Measurements from ENCODE around the gene S100A9. TPM values are rescaled to one million over a fixed set of nuclear protein-coding genes. Genes with fewer than 3 reads are reported as not detected.

S100A9 gene
- total and polyA plus RNA-seq, 7 donors: 73.4 to 943 (median 308) TPM

- TF ChIP-seq POLR2AphosphoS5 (IDR thresholded peaks at IDR 0.05): no peak
- no peak for TF ChIP-seq EP300 (IDR thresholded peaks at IDR 0.05)
- no peak for TF ChIP-seq CTCF (IDR thresholded peaks at IDR 0.05)
- no peak for TF ChIP-seq POLR2A (IDR thresholded peaks at IDR 0.05)
- H3K27ac ChIP-seq: no peak within 1 kb of the TSS
- no peaks in the 10 kb centered on the region for H3K9me3 ChIP-seq
- peaks cover 0 to 32% (median 0%) of the 10 kb centered on the region in 3 donors for H3K27me3 ChIP-seq
- WGBS, 2 donors: 52 to 75% methylated on average over 10 of the region's 10 CpGs
- H3K4me1 ChIP-seq: no peaks in the 10 kb centered on the region
- no peak for DNase-seq
- intact Hi-C loops (cut with DNase I): no loop called here
- no peak within 1 kb of the TSS for H3K4me3 ChIP-seq
- H3K36me3 ChIP-seq: no peaks in the 10 kb centered on the region
Measured at GRCh38 chr1:153348511-153349362, 8.9 kb upstream of the S100A9 start, which contains the start of gene PGLYRP4. Gene PGLYRP4 (minus strand): TSS chr1:153348841. CDS start chr1:153347932, 909 bp downstream.

- Histone ChIP-seq H3K27ac (no peak overlapping the region), H3K4me3 (no peak overlapping the region), H3K27me3 (peaks cover 0 to 32% (median 0%) of the 10 kb centered on the region in 3 donors), H3K4me1 (no peaks in the 10 kb centered on the region), H3K36me3 (no peaks in the 10 kb centered on the region), H3K9me3 (no peaks in the 10 kb centered on the region)
- WGBS, 2 donors: 69 to 80% methylated on average over 17 of the region's 17 CpGs
- no peak for DNase-seq
- intact Hi-C loops (cut with DNase I): no loop called here
- TF ChIP-seq POLR2AphosphoS5 (IDR thresholded peaks at IDR 0.05): no peak
- no peak for TF ChIP-seq CTCF (IDR thresholded peaks at IDR 0.05)
- TF ChIP-seq POLR2A (IDR thresholded peaks at IDR 0.05): no peak
Measured at GRCh38 chr1:153349363-153350320, 8.0 kb upstream of the S100A9 start.

- peaks cover 0 to 32% (median 0%) of the 10 kb centered on the region in 3 donors for H3K27me3 ChIP-seq
- H3K36me3 ChIP-seq: no peaks in the 10 kb centered on the region
- H3K9me3 ChIP-seq: no peaks in the 10 kb centered on the region
- H3K4me1 ChIP-seq: no peaks in the 10 kb centered on the region
- H3K4me3 ChIP-seq: no peak overlapping the region
- DNase-seq: no peak
- intact Hi-C loops (cut with DNase I): no loop called here
- WGBS, 2 donors: 23 to 60% methylated on average over 1 of the region's 1 CpG
- no peak for TF ChIP-seq CTCF (IDR thresholded peaks at IDR 0.05)
- TF ChIP-seq EP300 (IDR thresholded peaks at IDR 0.05): no peak
- no peak for TF ChIP-seq POLR2AphosphoS5 (IDR thresholded peaks at IDR 0.05)
- no peak for TF ChIP-seq POLR2A (IDR thresholded peaks at IDR 0.05)
- H3K27ac ChIP-seq: no peak overlapping the region
Measured at GRCh38 chr1:153350321-153350957, 7.2 kb upstream of the S100A9 start.

GRCh38 chr1:153352523-153352922 lies 5.1 kb upstream of the S100A9 start:
- DNase-seq: peak; percentile 84
- no peak overlapping the region for H3K4me3 ChIP-seq
- intact Hi-C loops (cut with DNase I): loop anchor here (1.0 kb wide), 1 partner anchor 143 kb away; no protein-coding TSS in a partner anchor
- H3K9me3 ChIP-seq: no peaks in the 10 kb centered on the region
- no peaks in the 10 kb centered on the region for H3K36me3 ChIP-seq
- WGBS, 2 donors: 0% methylated on average over 4 of the region's 4 CpGs
- TF ChIP-seq POLR2AphosphoS5 (IDR thresholded peaks at IDR 0.05) (peak in 1 of 4 donors; percentile 7), CTCF (IDR thresholded peaks at IDR 0.05) (peak; percentile 67 to 87 (median 82)), EP300 (IDR thresholded peaks at IDR 0.05) (no peak)
- H3K27me3 ChIP-seq: peaks cover 0 to 32% (median 0%) of the 10 kb centered on the region in 3 donors
- H3K4me1 ChIP-seq: no peaks in the 10 kb centered on the region
- no peak overlapping the region for H3K27ac ChIP-seq
